Suprapubic skin (tissue), 4 donors: ENCODE measurements around the gene PGP.

ENCODE experiments used
- EP300 ChIP-seq: sonication (generic); formaldehyde crosslinking; IDR thresholded peaks from one replicate; pipeline ENCODE4 v1.6.1; 2017; ENCODE audit warnings: antibody characterized with exemption
- POLR2A ChIP-seq, 2 donors: fragments of 450-650 bp; IDR thresholded peaks; one replicate each; pipeline ENCODE4 v1.6.1; 2017; ENCODE audit warnings: antibody characterized with exemption in 2 of 2, mild to moderate bottlenecking in 2 of 2, moderate library complexity in 2 of 2
- POLR2AphosphoS5 ChIP-seq, 3 donors: sonication (generic); formaldehyde crosslinking; IDR thresholded peaks; one replicate each; pipeline ENCODE4 v1.6.1; 2017; ENCODE audit warnings: antibody characterized with exemption in 3 of 3
- TF ChIP-seq, protein P1 (sequence below), 2 donors: fragments of 200-600 bp in 1 of 2; fragments of 450-650 bp in 1 of 2; sonication (generic) in 1 of 2; IDR thresholded peaks; one replicate each; pipeline ENCODE4 v1.5.1; 2016 to 2019; ENCODE audit warnings: antibody characterized with exemption in 2 of 2, mild to moderate bottlenecking in 1 of 2, moderate library complexity in 1 of 2

DNA sequence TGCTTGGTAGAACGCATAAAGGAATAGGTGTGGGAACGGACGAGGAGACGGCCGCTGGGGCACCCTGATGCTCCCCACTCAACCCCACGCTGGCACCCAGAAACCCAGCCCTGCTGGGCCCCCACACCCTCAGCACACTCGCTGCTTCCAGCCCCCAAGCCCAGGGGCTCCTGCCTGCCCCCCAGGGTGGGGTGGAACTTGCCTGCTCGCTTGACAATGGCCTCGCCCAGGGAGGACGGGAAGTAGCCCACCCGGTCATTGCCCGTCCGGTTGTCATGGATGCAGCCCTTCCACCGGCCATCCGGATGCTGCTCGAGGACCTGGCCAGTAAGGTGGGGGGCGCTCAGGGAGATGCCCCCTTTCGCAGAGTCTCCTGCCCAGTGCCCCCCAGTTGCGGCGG is 28.1 kb downstream of the PGP start:
- TF ChIP-seq EP300 (no peak), POLR2AphosphoS5 (IDR thresholded peaks at IDR 0.05) (no peak), POLR2A (IDR thresholded peaks at IDR 0.05) (no peak)
- TF ChIP-seq, protein P1, sequence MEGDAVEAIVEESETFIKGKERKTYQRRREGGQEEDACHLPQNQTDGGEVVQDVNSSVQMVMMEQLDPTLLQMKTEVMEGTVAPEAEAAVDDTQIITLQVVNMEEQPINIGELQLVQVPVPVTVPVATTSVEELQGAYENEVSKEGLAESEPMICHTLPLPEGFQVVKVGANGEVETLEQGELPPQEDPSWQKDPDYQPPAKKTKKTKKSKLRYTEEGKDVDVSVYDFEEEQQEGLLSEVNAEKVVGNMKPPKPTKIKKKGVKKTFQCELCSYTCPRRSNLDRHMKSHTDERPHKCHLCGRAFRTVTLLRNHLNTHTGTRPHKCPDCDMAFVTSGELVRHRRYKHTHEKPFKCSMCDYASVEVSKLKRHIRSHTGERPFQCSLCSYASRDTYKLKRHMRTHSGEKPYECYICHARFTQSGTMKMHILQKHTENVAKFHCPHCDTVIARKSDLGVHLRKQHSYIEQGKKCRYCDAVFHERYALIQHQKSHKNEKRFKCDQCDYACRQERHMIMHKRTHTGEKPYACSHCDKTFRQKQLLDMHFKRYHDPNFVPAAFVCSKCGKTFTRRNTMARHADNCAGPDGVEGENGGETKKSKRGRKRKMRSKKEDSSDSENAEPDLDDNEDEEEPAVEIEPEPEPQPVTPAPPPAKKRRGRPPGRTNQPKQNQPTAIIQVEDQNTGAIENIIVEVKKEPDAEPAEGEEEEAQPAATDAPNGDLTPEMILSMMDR (IDR thresholded peaks at IDR 0.05) = no peak
